Memory B cell (primary cell): ENCODE data around the gene KRTAP12-1.
"Not testable (repeated sequence)": the region's sequence is repeated elsewhere in the genome, so short reads cannot be mapped to it uniquely, and the experiment has no call there.

Experiments used
- ATAC-seq: fragments of 150-1000 bp; cut with Tn5 transposase; 2 replicates; pipeline ENCODE4 v1.10.0; 2021; ENCODE audit warnings: low read depth, mild to moderate bottlenecking, moderate library complexity
- DNase-seq, 2 donors: peaks; one replicate each; pipeline ENCODE4 v3.0.0; 2022; ENCODE audit warnings: low spot score in 2 of 2
- H3K27ac Mint-ChIP-seq: one replicate; pipeline ENCODE4 v1.8.0; 2022; ENCODE audit warnings: mild to moderate bottlenecking, moderate library complexity, mixed read lengths
- H3K27me3 Mint-ChIP-seq: one replicate; pipeline ENCODE4 v1.8.0; 2022; ENCODE audit warnings: mixed read lengths
- H3K36me3 Mint-ChIP-seq: one replicate; pipeline ENCODE4 v1.8.0; 2022; ENCODE audit warnings: mild to moderate bottlenecking, mixed read lengths
- H3K4me1 Mint-ChIP-seq: one replicate; pipeline ENCODE4 v1.8.0; 2022; ENCODE audit warnings: mixed read lengths
- H3K4me3 Mint-ChIP-seq: one replicate; pipeline ENCODE4 v1.8.0; 2022; ENCODE audit warnings: mild to moderate bottlenecking, moderate library complexity, mixed read lengths
- H3K9me3 Mint-ChIP-seq: one replicate; pipeline ENCODE4 v1.8.0; 2022; ENCODE audit warnings: mixed read lengths

The KRTAP12-1 gene

DNA sequence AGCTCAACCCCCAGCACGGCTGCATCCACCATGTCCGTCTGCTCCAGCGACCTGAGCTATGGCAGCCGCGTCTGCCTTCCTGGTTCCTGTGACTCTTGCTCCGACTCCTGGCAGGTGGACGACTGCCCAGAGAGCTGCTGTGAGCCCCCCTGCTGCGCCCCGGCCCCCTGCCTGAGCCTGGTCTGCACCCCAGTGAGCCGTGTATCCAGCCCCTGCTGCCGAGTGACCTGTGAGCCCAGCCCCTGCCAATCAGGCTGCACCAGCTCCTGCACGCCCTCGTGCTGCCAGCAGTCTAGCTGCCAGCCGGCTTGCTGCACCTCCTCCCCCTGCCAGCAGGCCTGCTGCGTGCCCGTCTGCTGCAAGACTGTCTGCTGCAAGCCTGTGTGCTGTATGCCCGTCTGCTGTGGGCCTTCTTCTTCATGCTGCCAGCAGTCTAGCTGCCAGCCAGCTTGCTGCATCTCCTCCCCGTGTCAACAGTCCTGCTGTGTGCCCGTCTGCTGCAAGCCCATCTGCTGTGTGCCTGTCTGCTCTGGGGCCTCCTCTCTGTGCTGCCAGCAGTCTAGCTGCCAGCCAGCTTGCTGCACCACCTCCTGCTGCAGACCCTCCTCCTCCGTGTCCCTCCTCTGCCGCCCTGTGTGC lies 15.3 kb upstream of the KRTAP12-1 start, which contains the start of gene KRTAP10-12:
TSS of gene KRTAP10-12 (plus strand) at position 1 of the 639 bp plus-strand sequence. CDS start at position 31, 30 bp downstream.
- H3K4me1 Mint-ChIP-seq, H3K36me3 Mint-ChIP-seq, H3K27ac Mint-ChIP-seq, DNase-seq, ATAC-seq, H3K9me3 Mint-ChIP-seq, H3K4me3 Mint-ChIP-seq: not testable (repeated sequence)
- peaks cover 38% of the 10 kb centered on the region for H3K27me3 Mint-ChIP-seq

DNA sequence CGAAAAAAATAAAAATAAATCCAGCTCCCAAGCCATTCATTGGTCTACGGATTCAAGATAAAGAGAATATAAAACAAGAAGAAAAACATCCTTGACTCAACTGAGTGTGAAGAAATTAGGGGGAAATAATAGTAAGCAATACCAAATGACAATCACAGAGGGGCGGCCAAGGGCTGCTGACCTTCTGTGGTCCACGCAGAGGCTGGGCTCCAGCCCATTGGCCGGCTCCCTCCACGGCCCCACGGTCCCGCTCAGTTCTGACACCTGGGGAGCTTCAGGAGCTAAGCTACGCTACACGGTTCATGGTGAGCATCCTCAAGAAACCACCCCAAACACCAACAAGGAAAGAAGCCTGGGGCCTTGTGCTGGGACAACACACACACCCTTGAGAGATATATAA lies 14.6 kb upstream of the KRTAP12-1 start:
- H3K27ac Mint-ChIP-seq, result no peak overlapping the region
- H3K4me3 Mint-ChIP-seq, result no peak overlapping the region
- peaks cover 9% of the 10 kb centered on the region for H3K9me3 Mint-ChIP-seq
- H3K4me1 Mint-ChIP-seq, result peaks cover 3% of the 10 kb centered on the region
- DNase-seq, result no peak
- peaks cover 1% of the 10 kb centered on the region for H3K36me3 Mint-ChIP-seq
- peaks cover 33% of the 10 kb centered on the region for H3K27me3 Mint-ChIP-seq
- ATAC-seq, result no peak

DNA sequence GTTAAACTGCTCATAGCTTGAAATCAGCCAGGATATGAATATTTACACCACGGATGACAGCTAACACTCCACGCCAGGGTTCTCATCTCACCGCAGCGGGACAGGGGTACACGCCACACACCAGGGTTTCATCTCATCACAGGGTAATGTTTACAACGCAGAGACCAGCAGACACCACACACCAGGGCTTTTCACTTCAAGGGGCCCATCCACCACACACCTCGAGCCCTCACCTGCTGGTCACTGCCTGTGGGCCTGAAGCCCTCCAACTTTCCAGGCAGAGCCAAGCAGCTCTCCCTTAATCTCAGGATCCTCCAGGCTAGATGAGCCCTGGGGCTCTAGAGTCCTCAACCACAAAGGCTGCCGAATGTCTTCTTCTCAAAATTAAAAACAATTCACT lies 13.7 kb upstream of the KRTAP12-1 start:
- Mint-ChIP-seq H3K27me3 (peaks cover 32% of the 10 kb centered on the region), H3K4me3 (no peak overlapping the region), H3K36me3 (peaks cover 1% of the 10 kb centered on the region), H3K9me3 (peaks cover 10% of the 10 kb centered on the region), H3K4me1 (peaks cover 5% of the 10 kb centered on the region), H3K27ac (no peak overlapping the region)
- DNase-seq, result no peak
- ATAC-seq, result no peak

DNA sequence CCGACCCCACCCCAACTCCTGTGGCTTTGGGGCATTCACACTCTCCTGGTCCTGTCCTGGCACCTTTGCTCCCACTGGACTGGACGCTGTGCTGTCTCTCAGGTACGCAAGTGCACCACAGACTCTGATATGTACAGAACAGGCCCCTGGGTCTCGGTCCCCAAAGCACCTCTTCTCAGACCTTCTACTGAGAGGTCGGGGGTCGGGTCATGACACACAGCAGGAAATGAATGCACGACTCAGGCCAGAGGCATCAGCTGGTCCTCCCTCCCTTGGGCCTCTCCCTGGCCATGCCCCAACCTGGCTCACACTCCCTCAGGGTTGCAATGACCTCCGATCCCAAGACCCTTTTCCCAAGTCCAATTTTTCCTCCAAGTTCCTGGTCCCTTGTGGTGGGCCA lies 13.2 kb upstream of the KRTAP12-1 start:
- Mint-ChIP-seq H3K4me3 (no peak overlapping the region), H3K4me1 (peaks cover 5% of the 10 kb centered on the region), H3K27me3 (peaks cover 34% of the 10 kb centered on the region), H3K27ac (no peak overlapping the region), H3K36me3 (peaks cover 1% of the 10 kb centered on the region), H3K9me3 (peaks cover 10% of the 10 kb centered on the region)
- DNase-seq (no peak), ATAC-seq (no peak)

DNA sequence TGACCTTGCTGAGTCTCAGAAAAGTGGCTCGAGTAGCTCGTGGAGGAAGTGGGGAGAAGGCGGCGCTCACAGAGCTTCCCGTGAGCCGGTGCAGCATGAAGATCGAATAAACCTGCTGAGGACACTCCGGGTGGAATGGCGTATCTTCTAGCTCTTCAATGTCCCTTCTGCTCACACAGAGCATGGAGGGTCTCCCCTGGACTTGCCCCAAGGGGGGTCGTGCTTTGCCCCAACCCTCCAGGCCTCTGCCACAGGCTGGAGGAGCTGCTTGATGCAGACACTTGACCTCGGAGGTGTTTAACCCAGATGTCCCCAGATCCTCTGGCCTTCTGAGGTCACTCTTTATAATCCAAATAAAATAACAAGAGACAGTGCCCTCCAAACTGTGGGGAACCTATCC lies 12.8 kb upstream of the KRTAP12-1 start:
- H3K4me3 Mint-ChIP-seq, result no peak overlapping the region
- peaks cover 33% of the 10 kb centered on the region for H3K27me3 Mint-ChIP-seq
- H3K4me1 Mint-ChIP-seq, result peaks cover 5% of the 10 kb centered on the region
- DNase-seq (no peak), ATAC-seq (no peak)
- no peak overlapping the region for H3K27ac Mint-ChIP-seq
- H3K36me3 Mint-ChIP-seq, result peaks cover 1% of the 10 kb centered on the region
- peaks cover 10% of the 10 kb centered on the region for H3K9me3 Mint-ChIP-seq

DNA sequence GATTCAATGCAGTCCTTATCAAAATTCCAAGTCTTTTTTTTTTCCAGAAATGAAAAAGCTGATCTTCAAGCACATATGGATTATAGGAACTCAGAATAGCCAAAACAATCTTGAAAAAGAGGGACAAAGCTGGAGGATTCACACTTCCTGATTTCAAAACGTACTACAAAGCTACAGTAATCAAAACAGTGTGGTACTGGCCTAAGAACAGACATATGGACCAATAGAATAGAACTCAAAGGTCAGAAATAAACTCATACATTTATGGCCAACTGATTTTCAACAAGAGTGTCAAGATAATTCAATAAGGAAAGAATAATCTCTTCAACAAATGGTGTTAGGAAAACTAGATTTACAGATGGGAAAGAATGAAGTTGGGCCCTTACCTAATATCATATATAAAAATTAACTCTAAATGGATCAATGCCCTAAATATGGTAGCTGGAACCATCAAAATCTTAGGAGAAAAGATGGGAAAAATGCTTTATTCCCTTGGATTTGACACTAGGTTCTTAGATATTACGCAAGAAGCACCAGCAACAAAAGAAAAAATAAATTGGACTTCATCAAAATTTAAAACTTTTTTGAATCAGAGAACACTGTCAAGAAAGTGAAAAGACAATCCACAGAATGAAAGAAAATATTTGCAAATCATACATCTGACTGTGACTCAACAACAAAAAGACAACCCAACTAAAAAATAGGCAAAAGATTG lies 11.0 kb upstream of the KRTAP12-1 start:
- Mint-ChIP-seq H3K27ac (no peak overlapping the region), H3K27me3 (peaks cover 26% of the 10 kb centered on the region), H3K4me3 (no peak overlapping the region), H3K9me3 (peaks cover 10% of the 10 kb centered on the region), H3K4me1 (peaks cover 2% of the 10 kb centered on the region), H3K36me3 (peaks cover 1% of the 10 kb centered on the region)
- no peak for DNase-seq
- no peak for ATAC-seq

DNA sequence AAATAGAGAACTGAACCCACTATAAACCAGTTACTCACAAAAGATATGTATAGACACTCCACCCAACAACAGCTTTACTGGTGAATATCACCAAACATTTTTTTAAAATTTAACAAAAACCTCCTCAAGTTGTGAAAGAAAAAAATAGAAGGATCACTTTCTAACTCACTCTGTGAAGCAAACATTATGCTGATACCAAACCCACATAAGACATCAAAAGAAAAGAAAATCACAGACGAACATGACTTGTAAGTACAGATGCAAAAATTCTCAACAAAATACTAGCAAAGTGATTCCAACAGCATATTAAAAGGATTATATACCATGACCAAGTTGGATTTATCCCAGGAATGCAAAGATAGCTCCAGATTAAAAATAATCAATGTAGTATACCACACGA lies 9.7 kb upstream of the KRTAP12-1 start:
- peaks cover 20% of the 10 kb centered on the region for H3K27me3 Mint-ChIP-seq

DNA sequence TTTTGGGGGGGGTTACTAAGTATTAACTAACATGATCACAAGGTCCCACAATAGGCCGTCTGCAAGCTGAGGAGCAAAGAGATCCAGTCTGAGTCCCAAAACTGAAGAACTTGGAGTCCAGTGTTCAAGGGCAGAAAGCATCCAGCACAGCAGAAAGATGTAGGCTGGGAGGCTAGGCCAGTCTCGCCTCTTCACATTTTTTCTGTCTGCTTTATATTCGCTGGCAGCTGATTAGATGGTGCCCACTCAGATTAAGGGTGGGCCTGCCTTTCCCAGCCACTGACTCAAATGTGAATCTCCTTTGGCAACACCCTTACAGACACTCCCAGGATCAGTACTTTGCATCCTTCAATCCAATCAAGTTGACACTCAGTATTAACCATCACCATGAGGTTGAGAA lies 7.8 kb upstream of the KRTAP12-1 start:
- Mint-ChIP-seq H3K9me3 (peaks cover 10% of the 10 kb centered on the region), H3K27me3 (peaks cover 25% of the 10 kb centered on the region)
- not testable (repeated sequence) for H3K4me3 Mint-ChIP-seq, H3K36me3 Mint-ChIP-seq, H3K4me1 Mint-ChIP-seq, H3K27ac Mint-ChIP-seq, DNase-seq, ATAC-seq

More for the DNA sequence above, 9.7 kb upstream of the KRTAP12-1 start:
- no peak overlapping the region for H3K27ac Mint-ChIP-seq
- DNase-seq (no peak), ATAC-seq (no peak)
- H3K4me1 Mint-ChIP-seq, result peaks cover 2% of the 10 kb centered on the region
- no peak overlapping the region for H3K4me3 Mint-ChIP-seq
- H3K9me3 Mint-ChIP-seq, result peaks cover 10% of the 10 kb centered on the region
- H3K36me3 Mint-ChIP-seq, result peaks cover 1% of the 10 kb centered on the region

DNA sequence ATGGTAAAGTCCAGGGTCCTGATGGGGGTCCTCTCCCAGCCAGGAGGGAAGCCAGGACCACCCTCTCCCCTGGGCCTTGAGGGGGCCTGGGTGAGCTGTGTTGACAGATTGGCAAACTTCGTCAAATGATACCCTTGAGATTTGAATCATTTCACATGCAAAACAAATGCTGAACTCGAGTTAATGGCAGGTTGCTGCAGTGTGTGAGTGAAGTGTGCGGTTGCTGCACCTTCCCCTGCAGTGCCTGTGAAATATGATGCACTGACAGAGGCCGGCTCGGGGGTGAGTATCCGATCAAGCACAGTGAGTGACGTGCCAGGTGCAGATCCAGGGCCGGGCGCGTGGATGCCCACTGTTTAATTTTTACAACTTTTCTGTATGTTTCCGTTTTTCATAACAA lies 5.7 kb upstream of the KRTAP12-1 start:
- no peak for ATAC-seq
- no peak for DNase-seq
- Mint-ChIP-seq H3K36me3 (no peaks in the 10 kb centered on the region), H3K4me3 (no peak overlapping the region), H3K9me3 (peaks cover 2% of the 10 kb centered on the region), H3K4me1 (peaks cover 2% of the 10 kb centered on the region), H3K27me3 (peaks cover 29% of the 10 kb centered on the region), H3K27ac (no peak overlapping the region)

DNA sequence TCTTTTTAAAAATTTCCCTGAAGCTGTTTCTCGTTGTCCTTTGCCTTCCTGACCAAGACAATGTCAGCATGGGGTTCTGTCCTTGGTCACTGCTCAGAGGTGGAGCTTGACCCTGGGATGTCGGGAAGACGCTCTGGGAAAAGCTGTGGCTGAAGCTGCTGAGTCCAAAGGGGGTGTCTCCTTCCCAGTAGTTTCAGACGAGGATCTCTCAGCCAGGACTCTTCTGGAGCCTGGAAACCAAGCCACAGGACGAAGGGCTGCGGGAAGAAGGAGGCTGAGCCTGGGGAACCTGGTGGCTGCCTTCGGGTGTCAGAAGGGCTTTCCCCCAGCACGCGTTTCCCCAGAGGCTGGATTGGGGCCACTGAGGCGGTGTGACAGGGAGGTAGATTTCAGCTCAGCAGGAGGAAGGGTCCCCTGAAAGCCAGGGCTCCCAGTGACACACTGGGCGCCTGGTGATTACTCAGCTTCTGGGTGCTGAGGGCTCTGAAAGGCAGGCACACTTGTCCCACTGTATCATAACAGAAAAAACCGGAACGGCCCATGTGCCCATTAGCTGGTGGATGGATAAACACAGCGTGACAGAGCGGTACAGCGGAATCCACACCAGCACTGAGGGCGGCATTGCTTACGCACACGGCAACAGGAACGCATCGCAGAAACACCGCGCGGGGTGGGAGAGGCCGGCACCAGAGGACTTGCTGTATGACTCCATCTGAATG lies 5.0 kb upstream of the KRTAP12-1 start:
- ATAC-seq (no peak), DNase-seq (no peak)
- H3K27ac Mint-ChIP-seq, result no peak overlapping the region
- H3K4me3 Mint-ChIP-seq, result no peak overlapping the region
- peaks cover 34% of the 10 kb centered on the region for H3K27me3 Mint-ChIP-seq
- peaks cover 2% of the 10 kb centered on the region for H3K9me3 Mint-ChIP-seq
- no peaks in the 10 kb centered on the region for H3K36me3 Mint-ChIP-seq
- H3K4me1 Mint-ChIP-seq, result peaks cover 2% of the 10 kb centered on the region

DNA sequence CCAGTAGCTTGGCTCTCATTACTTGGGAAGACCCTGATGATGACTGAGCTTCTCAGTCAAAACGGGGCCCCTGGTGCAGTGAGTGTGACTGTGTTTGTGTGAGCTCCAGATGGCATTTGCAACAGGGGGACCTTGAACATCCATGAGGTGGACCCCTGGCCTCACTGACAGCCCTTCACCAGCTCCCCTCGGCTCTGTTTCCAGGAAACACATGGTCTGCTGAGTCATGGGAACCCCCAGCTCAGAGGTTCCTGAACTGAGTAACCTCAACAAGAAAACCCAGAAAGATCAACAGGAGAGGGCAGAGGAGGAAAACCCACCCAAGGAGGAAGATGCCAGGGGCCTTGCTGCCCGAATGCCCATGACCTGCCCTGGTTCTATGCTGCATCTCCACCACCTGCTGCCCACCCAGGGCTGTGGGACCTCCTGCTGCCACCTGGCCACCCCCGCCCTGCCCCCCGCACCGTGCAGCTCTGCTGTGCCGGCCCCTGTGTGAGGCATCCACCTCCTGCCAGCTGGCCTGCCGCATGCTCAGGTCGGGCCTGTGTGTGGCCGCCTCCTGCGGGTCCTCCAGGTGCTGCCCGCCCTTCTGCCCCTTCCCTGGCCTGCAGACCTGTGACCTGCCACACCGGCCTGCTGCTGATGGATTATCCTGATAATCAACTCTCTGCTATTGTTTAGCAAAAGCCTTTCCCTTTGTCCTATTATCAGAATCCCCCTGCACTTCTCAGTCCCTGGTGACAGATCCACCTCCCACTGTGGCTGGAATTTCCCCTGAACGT lies 4.2 kb upstream of the KRTAP12-1 start:
- Mint-ChIP-seq H3K4me1 (peaks cover 2% of the 10 kb centered on the region), H3K4me3 (no peak overlapping the region), H3K36me3 (no peaks in the 10 kb centered on the region), H3K9me3 (peaks cover 2% of the 10 kb centered on the region), H3K27me3 (peaks cover 38% of the 10 kb centered on the region), H3K27ac (no peak overlapping the region)
- ATAC-seq, result no peak
- no peak for DNase-seq

DNA sequence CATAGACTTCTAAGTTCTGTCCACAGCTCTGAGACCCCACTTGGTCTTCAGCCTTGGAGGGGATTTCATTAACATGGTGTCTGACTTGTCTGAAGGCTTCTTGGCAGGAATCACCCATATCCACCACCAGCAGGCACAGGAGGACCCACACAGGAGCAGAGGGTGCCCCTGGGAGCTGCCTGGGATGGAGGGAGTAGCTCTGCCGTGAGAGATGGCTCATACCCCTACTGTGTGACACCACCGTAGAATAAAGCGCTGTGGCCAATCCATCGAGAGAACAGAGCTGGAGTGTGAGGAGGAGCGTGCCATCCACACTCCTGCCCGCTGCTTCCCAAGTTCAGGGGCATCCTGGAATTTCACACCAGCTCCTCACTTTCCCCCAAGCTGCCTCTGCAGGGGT lies 3.1 kb upstream of the KRTAP12-1 start:
- ATAC-seq, H3K36me3 Mint-ChIP-seq, H3K4me1 Mint-ChIP-seq, H3K27ac Mint-ChIP-seq, H3K9me3 Mint-ChIP-seq, DNase-seq, H3K4me3 Mint-ChIP-seq: not testable (repeated sequence)
- peaks cover 37% of the 10 kb centered on the region for H3K27me3 Mint-ChIP-seq

DNA sequence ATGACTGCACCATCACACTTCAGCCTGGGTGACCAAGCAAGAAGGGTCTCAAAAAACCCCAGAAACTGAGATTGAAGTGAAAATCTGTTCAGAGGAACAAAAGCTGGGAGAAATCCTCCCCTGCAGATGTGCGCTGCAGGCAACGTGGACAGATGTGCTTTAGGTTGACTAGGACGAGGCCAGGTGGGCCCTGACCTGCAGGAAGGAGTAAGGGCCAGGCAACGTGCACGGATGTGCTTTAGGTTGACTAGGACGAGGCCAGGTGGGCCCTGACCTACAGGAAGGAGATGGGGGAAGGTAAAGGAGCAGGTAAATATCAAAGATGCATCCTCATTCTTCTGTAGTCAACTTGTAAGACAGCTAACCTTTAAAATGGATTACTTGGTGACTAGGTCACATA lies 2.5 kb upstream of the KRTAP12-1 start:
- Mint-ChIP-seq H3K36me3 (no peaks in the 10 kb centered on the region), H3K4me3 (no peak overlapping the region), H3K9me3 (no peaks in the 10 kb centered on the region), H3K27me3 (peaks cover 35% of the 10 kb centered on the region), H3K4me1 (no peaks in the 10 kb centered on the region), H3K27ac (no peak overlapping the region)
- ATAC-seq, result no peak
- no peak for DNase-seq

DNA sequence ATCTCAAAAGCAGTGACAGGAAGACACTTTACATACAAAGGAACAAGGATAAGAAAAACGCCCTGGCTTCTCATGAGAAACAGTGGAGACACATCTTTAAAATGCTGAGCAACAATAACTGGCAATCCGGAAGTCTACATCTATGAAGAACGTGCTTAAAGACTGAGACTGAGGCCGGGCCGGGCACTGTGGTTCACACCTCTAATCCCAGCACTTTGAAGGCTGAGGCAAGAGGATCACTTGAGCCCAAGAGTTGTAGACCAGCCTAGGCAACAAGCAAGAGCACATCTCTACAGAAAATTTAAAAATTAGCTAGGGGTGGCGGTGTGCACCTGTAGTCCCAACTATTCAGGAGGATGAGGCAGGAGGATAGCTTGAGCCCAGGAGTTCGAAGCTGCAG lies 2.1 kb upstream of the KRTAP12-1 start:
- Mint-ChIP-seq H3K27me3 (peaks cover 35% of the 10 kb centered on the region), H3K27ac (no peak overlapping the region), H3K9me3 (no peaks in the 10 kb centered on the region), H3K4me1 (no peaks in the 10 kb centered on the region), H3K36me3 (no peaks in the 10 kb centered on the region), H3K4me3 (no peak overlapping the region)
- no peak for ATAC-seq
- no peak for DNase-seq
